NCI-H1930 (cell line): ENCODE data around the gene ZNF207.
"Not testable (repeated sequence)": the region's sequence is repeated elsewhere in the genome, so short reads cannot be mapped to it uniquely, and the experiment has no call there.

Source experiments
- DNase-seq, 2 experiments: peaks; one replicate each; lab custom pipeline; 2025; lab: John Stamatoyannopoulos, UW

ZNF207 gene

DNA sequence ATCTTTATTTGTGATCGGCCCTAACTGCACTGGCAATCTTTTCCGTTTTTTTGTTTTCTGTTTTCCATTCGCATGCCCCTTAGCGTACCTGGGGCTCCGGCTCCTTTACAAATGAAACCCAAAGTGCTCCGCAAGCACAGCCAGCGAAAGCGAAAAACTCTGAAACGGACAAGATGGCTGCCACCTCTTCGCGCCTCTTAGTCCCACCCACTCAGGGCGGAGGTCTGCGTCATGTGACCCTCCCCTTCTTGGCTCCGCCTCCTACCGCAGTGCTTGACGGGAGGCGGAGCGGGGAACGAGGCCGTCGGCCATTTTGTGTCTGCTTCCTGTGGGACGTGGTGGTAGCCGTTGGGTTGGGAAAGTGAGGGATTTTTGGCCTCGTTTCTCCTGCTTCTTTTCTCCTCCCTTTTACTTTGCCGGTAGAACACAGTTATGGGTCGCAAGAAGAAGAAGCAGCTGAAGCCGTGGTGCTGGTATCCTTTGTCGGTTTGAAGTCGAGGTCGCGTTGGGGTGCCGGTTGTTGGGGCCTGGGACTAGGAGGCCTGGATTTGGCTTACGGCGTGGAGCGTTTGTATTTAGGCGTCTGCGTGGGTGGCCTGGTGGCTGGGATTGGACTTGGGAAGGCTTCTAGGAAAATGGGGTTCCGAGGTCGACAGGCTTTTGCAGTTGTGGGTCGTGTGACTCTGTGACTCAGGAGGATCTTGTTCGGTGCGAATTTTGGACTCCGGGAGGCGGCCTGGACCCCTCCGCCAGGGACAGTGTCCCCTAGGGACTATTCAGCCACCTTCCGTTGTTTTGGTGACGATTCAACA, at the start of gene ZNF207:
Gene ZNF207, plus strand, starts transcription at position 304 of the 812 bp plus-strand sequence. Its CDS starts 129 bp downstream, at position 433.
- peak; percentile 93 to 96 for DNase-seq

DNA sequence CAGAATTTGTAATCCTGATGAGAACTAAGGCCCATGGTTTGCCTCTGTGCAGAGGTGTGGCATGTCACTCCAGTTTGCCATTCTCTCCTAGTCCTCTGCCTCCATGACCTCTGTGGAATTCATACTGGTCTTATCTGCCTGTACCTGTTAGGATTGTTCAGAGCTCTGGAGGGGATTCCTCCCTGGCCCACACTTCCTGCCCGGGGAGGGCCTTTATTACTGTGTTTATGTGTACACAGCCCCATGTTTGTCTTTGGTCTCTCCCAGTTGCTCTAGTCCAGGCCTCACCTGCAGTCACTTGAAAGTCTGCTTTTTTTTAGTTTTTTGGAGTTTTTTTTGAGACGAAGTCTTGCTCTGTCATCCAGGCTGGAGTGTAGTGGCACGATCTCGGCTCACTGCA, 47.9 kb upstream of the ZNF207 start:
- no peak for DNase-seq

DNA sequence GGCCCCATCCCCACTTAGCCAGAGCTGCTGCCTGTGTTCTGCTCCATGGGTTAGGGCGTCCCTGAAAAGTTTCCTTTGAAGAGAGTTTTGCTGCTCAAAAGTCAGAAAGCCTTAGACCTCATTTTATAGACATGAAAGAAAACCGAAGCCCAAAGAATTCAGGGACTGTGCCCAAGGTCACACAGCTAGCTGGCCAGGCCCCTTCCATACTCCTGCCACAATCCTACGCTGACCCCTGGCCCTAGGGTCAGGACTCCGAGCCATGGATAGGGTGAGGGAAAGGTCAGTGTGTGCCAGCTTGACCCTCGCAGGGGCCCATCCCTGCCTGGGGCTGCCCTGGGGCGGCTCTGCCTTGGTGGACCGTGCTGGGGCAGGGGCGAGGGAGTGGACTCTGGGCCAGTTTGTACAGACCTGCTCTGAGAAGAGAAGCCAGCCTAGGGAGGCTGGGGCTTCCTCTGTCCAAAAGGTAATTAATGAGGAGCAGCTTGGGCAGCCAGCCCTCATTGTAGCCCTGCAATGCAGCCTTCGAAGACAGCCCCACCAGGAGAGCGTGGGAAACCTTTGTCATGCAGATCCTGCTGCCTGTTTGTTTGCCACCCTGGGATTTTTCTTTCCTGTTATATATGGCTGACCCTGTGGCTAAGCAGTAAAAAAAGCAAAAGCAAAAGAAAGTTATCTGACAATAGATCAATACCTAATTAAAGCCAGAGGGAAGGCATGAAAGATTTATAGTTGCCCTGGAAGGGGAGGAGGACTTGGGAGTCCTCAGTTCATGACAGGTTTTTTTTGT, 46.9 kb upstream of the ZNF207 start:
- no peak for DNase-seq

DNA sequence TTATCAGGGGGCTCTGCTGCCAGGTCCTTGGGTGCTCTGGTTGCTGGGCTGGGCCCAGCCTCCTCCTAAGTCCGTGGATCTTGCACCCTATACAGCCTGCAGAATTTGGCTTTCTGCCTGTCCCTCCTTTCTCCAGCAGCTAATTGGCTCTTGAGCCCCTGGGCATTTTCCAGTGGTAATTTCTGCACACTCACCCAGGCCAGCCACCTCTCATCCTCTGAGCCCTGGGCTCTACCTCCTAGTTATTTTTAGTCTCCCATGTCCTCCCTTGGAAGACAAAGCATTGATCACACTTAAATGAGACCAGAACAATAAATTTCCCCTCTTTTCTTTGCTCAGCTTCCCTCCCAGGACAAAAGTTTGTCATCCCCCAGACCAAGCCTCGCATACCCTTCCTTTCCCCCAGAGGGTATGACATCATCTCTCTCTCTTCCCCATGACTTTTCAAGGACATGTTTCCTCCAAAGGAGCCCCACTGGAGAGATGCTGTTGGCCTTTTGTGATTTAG, 46.1 kb upstream of the ZNF207 start:
- DNase-seq, result no peak

DNA sequence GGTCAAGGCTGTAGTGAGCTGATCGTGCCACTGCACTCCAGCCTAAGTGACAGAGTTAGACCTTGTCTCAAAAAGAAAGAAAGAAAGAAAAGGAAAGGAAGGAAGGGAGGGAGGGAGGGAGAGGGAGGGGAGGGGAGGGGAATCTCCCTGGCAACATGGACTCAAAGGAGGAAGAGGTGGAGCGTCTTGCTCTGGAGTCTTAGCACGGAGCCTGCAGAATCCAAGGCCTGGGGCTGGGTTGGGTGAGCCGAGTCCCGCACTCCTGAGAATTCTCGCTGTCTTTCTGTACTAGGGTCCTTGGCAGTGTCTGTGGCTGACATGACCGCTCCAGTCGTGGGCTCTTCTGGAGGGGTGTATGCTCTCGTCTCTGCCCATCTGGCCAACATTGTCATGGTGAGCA, 44.9 kb upstream of the ZNF207 start:
- no peak for DNase-seq

DNA sequence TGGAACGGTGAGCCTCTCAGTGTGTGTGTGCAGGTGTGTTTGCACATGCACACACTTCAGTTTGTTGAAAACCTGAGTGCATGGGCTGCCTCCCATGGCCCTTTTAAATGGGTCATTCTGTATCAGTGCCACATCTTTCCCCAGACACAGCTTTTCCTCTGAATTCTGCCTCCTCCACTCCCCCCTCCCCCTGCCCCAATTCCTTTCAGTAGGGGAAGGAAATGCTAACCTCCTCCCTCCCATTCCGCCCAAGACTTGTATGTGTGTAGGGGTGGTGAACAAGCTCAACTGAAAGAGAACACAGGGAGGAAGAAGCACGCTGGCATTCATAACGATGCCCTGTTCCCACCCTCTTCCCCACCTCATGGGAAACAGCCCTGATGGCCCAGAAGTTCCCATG, 42.3 kb upstream of the ZNF207 start:
- DNase-seq, result no peak

DNA sequence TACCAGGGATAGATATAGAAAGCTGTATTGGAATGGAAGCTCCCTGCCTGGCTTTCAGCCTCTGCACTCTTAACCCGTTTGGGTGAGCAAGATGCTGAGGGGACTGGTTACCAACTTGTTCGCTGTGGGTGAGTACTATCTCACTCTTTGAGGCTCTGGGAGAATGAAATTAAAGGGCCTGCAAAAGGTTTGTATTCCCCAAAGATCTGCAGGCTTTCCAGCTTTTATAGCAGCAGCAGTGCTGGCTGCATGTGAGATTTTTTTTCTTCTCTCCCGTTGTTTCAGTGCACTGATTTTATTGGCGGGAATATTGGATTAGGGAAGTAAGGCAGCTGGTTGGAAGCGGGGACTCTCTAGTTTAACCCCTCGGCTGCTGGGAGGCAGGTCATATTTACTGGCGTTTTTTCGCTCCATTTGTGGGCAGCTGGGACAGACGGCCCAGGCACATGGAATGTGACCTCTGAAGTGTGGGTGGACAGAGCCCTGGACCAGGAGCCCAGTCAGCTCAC, 38.9 kb upstream of the ZNF207 start:
- no peak for DNase-seq

DNA sequence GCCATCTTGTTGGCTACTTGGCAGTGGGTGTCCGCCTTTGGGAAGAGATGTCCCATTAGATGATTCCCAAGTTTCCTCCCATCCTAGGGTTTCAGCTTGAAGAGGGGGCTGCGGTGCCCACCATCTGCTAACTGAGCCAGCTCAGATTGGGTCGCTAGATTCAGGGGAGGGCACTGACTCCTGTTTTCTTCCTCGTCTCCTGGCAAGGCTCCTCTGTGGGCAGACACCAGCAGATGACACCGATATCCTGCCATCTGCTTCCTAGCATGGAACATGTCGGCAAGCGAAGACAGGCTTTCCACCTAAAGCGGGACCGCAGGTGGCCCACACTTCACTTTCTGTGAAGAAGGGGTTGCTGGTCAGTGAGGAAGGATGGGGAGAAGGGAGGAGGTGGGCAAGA, 35.3 kb upstream of the ZNF207 start:
- no peak for DNase-seq

DNA sequence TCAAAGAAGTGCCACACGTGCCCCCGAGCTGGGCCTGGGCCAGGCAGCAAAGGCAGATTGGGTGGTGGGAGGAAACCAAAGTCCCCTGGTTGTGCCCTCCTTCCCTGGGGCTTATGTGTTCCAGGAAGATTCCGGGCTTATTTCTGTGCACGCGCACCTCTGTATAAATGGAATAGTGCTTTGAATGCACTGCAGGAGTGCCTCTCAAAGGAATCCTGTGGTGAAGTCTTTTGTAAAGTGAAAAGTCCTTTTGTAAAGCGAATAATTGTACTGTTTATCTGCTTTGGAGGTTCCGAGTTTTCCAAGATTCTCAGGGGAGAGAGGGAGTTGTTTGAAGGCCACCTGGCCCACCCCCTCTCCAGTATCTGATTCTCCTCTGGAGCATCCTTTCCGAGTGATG, 34.8 kb upstream of the ZNF207 start:
- DNase-seq, result no peak

DNA sequence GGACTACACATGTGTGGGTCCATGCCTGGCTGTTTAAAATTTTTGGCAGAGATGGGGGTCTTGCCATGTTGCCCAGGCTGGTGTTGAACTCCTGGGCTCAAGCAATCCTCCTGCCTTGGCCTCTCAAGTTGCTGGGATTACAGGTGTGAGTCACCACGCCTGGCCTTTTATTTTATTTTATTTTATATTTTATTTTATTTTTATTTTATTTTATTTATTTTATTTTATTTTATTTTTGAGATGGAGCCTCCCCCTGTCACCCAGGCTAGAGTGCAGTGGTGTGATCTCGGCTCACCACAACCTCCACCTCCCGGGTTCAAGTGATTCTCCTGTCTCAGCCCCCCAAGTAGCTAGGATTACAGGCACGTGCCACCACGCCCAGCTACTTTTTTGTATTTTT, 33.3 kb upstream of the ZNF207 start:
- DNase-seq, result not testable (repeated sequence)

DNA sequence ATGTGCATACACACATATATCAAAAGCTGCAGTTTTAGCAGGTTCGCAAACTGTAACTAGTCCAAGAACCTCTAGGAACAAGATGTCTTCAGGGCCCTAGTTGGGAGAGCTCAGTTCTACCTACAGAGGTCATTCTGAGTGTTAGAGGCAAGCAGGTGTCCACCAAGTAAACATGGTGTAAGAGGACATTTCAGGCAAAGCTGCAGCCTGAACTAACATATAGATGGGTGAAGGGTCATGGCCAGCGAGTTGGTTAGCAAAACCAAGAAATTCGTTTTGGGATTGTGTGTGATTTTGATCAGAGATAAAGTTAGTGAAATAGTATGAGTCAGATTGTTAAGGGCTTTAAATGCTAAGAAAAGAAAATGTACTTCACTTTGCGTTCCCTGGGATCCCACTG, 32.6 kb upstream of the ZNF207 start:
- no peak for DNase-seq

DNA sequence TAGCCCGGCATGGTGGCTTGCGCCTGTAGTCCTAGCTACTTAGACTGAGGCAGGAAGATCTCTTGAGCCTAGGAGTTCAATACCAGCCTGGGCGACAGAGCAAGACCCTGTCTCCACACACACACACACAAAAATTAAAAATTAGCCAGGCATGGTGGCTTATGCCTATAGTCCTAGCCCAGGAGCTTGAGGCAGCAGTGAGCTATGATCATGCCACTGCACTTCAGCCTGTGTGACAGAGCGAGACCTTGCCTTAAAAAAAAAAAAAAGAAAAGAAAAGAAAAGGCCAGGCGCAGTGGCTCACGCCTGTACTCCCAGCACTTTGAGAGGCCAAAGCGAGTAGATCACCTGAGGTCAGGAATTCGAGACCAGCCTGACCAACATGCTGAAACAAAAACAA, 31.9 kb upstream of the ZNF207 start:
- DNase-seq, result no peak

DNA sequence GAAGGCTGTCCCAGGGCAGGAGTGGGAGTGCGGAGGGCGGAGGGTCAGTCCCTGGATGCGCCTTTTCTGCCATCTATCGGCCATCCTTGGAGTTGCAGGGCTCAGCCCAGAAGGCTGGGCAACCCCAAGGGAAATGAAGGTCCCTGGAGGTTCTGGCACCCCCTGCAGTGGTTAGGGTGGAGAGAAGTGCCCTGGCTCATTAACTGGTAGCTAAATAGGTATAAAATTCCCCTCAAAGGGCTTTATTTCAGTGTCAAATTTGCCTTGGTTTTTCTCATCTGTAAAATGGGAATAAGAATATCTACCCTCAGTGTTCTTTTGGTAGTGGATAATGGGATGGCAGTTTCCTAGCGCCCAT, 30.4 kb upstream of the ZNF207 start:
- DNase-seq, result peak in 1 of 2 experiments; percentile 31

DNA sequence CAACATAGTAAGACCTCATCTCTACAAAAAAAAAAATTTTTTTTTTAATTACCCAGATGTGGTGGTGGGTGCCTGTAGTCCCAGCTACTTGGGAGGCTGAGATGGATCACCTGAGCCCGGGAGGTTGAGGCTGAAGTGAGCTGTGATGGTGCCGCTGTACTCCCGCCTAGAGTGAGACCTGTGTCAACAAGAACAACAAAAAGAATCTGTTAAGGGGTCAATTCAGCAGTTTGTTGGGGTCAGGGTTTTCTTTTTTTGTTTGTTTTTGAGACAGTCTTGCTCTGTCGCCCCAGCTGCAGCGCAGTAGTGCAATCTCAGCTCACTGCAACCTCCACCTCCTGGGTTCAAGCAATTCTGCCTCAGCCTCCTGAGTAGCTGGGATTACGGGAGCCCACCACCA, 29.9 kb upstream of the ZNF207 start:
- DNase-seq, result not testable (repeated sequence)

DNA sequence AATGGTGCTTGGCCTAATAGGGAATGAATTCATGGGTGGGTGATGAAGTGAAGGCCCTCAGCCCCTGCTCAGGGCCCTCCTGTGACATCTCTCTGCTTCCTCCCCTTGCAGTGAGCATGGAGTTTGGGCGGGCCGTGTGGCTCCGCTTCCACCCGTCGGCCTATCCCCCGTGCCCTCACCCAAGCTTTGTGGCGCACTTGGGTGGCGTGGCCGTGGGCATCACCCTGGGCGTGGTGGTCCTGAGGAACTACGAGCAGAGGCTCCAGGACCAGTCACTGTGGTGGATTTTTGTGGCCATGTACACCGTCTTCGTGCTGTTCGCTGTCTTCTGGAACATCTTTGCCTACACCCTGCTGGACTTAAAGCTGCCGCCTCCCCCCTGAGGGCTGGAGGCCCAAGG, 29.1 kb upstream of the ZNF207 start:
- no peak for DNase-seq

DNA sequence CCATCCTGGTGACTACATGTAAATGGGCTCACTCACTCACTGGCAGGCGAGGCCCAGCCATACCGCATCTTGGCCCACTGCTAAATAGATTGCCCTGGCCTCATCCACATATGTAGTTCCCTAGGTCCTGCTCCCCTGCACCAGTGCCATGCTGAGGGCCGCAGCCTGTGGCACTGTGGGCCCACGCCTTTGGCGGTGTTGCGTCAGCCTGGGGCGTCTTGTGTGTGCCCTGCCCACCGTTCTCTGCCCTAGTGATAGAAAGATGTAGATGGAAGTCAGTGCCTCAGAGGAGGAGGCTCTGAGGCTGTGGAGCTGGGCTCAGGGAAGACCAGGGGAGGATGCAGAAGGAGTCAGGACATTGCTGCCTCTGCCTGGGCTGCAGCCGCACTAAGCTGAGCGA, 26.9 kb upstream of the ZNF207 start:
- no peak for DNase-seq

DNA sequence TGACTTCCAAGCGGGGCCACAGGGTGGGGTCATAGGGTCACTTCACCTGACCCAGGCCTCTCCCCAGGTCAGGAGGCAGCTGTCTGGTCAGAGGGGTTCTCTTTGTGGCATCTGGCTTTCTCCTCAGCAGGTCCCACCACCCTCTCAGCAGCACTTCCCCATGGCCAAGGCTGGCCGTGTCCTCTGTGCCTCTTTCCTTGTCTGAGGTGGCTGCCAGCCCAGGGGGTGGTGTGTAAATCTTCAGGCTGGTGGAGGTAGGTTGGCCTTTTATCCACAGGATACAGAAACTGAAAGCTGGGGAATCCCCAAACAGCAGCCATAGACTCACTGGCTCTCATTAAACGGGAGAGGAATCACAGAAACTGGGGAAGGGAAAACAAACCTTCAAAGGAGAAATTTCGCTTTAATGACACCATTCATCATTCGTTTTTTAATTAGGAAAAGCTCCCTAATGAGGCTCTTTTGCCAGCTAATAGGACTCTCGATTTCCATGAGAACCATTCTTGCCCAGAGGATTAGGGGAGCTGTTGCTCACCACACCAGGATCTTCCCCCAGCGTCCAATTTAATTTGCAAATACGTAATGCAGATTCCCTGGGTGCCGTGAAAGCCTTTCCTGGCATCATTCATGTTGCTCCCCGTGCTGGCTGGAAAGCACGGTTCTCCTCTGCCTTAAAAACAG, 26.0 kb upstream of the ZNF207 start:
- no peak for DNase-seq

DNA sequence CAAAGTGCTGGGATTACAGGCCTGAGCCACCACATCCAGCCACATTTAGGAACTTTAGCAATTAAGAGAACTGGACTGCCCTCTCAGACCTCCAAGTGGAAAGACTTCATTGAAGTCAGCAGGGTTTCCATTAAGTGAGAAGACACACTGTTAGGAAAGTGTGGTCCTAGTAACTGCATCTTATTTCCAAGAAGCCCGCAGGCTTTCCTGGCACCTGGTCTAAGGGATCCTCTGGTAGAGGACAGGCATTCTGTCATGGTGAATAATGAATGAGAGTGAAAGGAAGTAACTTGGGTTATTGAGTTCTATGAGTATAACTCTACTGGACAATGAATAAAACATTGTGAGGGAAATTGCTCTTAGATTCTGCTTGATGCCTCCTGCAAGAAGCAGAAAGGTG, 22.0 kb upstream of the ZNF207 start:
- DNase-seq, result no peak

DNA sequence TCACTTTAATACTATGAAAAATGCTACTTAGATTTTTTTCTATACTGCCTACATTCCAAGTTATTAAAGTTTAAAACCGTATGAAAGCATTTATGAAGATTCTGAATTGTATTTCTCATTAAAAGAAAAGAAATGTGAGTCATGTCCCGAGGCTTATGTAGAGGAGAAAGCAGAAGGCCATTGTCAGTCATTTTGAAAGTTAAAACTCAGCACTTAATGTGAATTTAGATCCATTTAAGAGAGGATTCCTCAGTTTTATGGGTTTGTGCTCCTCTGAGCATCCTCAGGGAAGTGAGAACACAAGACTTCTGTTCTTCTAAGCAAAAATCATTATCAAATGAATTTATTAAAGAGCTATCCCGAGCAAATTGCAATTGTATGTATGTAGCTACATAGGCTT, 19.8 kb upstream of the ZNF207 start:
- DNase-seq, result no peak

DNA sequence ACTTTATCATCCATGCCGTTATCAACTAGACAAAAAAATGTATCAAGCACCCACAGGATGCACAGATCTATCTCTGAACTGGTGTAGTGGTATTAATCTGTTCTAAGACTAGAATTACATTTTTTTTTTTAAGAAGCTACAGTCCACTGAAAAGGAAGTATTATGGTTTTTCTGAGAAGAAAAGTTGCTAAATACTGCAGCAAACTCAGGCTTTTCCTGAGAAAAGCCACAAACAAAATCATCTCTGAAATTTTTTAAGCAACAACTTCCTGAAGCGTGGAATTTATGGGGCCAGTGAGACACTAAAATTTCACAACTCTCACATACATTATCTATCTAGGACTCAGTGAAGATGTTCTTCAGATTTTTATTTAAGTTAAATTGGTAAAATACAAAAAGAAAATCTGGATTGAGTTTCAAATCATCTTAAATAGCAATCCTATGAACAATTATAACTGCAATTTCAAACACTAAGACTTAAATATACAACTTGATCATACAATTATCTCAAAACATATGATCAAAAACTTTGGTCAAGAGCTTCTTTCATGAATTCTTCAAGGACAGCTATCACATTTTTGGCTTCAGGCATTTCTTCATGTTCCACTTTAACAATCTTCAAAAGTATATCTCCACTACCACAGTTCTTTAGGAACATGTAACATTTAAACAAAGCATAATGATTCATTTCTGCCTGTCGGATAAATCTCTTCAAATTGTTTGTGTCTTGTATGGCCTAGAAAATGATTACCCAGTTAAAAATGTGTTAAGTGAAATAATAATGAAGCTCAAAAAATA, 18.5 kb upstream of the ZNF207 start:
- DNase-seq, result no peak

DNA sequence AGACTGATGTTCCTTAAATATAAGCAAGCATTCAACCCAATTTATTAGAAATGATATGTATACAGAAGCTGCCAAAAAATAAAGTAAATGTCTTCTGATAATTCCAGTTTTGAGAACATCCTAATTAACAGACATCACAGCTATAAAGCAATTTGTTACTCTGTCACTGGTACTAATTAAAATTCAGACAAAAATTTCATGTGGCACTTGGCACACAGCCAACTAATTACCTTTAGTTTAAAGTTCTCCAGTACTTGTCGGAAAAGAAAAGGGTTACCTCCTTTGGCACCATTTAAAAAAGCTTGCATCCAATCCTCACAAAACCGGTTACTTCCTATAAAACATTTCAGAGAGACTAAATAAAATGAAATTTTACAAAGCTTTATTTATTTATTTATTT, 16.8 kb upstream of the ZNF207 start:
- DNase-seq, result no peak

DNA sequence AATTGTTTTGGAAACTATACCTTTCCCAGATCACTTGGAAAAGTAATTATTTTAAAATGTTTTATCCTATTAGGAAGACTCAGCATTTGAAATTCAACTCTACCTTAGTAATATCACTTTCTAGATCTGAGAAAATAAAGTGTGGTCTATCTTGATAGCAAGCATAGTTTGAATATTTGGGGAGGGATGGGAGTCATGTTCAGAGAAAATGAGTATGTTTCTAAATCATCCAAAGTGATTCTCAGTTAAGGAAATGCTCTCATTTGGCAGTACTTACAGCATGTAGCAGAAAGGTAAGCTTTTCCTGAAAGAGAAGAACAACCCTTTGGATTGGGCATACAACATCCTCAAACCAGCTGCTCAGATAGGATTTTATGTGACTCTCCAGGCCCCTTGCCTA, 14.9 kb upstream of the ZNF207 start:
- no peak for DNase-seq
